ENCODE results near the gene DCAF12. TPM values are rescaled to one million over a fixed set of nuclear protein-coding genes. Genes with fewer than 3 reads are reported as not detected.
"Not testable (repeated sequence)": the region's sequence is repeated elsewhere in the genome, so short reads cannot be mapped to it uniquely, and the experiment has no call there.

The DCAF12 gene
- total RNA-seq, result 10 to 100 TPM; 16.1 to 20.2 TPM
- long read RNA-seq, transcript DCAF12-201 (9 exons, 3,667 nt), result major isoform, 22 of 24 reads
- long read RNA-seq, partial matches to known transcripts, result 1 of 24 reads
- long read RNA-seq, other reads (novel, unspliced or antisense), result 1 of 24 reads

DNA sequence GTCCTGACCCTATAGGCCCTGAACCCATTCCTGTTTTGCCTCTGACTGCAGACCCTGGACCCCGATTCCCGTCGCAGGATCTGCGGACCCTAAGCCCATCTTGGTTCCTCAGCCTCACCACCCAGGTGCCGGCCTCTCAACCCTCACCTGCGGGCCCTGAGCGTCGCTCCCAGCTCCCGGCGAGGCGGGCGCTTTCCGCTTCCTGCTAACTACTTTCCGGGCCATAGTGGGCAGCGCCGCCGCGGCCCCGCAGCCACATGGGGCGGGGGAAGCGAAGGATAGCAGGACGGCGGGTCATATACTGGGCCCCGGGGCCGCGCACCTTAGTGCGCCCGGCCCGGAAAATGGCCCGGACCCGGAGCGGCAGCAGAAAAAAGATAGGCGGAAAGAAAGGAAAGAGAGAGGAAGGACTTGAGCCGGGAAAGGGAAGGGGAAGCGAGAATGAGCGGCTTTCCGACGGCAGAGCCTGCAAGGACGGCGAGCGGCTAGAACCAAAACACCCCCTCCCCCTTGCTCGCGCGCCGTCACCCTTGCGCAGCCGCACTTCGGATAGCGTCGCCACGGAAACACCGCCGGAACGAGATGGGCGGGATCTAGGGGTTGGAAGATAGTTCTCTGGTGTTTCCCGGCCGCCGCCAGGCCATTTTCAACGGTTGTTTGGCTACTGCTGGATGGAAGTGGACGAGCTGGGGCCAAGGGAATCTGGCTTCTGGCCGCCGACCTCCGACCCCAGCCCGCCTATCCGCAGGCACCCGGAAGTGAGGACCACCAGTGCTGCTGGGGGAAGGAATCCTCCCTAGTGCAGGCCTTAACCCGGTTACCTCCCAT, at the start of gene DCAF12:
DCAF12 (minus strand) TSS at position 492 of the 828 bp plus-strand sequence; CDS start at position 225, 267 bp downstream.
- intact Hi-C loops (cut with DNase I), result loop anchor here in 1 of 2 donors (5.0 kb wide), 1 partner anchor 51 kb away; the partner anchor contains the start of gene UBAP1
- DNase-seq, result peak; percentile 93
- ATAC-seq, result peak; percentile 98 to 99

DNA sequence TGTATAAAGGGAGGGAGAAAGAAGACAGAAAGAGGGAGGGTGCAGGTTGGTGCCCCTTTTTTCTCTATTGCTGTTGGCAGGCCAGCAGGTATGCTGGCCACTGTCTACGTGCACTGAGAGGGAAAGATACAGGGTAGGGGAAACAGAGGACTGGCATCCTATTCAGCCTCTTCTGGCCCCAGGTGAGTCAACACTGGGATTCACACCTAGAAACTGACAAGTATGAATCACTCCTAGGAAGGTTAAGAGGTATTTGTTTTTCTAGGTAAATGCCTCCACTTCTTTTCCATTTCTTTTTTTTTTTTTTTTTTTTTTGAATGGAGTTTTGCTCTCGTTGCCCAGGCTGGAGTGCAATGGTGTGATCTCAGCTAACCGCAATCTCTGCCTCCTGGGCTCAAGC, 49.6 kb upstream of the DCAF12 start:
- intact Hi-C loops (cut with DNase I), result loop anchor here in 1 of 2 donors (5.0 kb wide), 1 partner anchor 49 kb away; the partner anchor contains the start of gene DCAF12
- no peak for DNase-seq
- ATAC-seq, result no peak

DNA sequence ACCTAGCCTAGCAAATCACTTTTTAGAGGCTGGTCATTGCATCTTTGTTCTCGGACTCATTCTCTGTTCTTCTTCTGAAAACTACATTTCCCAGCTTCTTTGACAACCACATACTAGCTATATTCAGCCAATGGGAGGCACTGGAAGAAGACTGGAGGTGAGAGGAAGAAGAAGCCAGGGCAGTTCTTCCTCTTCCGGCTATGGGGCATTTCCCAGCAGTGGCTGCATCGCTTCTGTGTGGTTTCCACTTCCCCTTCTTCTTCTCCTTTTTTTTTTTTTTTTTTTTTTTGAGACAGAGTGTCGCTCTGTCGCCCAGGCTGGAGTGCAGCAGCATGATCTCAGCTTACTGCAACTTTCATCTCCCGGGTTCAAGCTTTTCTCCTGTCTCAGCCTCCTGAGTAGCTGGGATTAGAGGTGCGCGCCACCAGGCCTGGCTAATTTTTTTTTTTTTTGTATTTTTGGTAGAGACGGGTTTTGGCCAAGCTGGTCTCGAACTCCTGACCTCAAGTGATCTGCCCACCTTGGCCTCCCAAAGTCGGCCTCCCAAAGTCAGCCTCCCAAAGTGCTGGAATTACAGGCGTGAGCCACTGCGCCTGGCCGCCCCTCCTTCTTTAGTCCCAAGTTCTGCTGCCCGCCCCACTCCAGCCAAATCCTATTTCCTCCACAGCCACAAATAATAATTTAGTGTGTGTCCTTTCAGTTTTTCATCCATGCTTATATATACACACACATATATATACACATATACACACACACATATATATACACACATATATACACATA, 45.4 kb upstream of the DCAF12 start:
- no peak for DNase-seq
- ATAC-seq, result peak; percentile 65 to 69
- intact Hi-C loops (cut with DNase I), result no loop called here

DNA sequence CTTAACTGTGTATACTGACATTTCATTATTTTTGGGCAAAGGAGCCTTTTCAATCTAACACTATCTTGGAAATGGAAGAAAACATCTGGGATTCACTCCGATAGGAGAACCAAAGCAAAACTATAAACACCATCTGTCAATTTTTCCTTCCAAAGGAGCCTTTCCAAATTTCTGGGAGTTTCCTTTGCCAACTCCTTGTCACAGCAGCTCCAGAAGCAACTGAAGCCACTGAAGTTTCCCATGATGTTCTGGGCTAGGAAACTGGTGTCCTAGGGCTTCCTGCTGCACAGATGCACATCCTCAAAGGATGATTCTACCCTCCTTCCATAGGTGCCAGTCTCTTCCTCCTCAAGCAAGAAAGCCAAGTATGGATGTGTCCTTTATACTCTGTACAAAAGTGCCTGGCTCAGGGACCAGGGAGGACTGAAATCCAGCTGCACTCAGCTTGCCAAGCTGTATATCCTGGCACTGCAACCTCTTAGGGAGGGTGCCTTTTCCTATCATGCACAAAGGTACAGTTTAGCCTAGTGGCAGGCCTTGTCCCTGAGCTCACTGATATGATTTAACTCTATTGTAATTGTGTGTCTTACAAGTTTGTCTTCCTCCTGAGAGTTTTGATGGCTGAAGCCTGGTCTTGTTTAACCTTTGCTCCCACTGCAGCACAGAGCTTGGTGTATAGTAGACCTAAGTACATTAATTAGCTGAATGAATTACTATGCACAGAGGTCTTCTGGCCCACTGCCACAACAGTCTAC, 43.9 kb upstream of the DCAF12 start:
- peak; percentile 77 to 81 for ATAC-seq
- no peak for DNase-seq
- intact Hi-C loops (cut with DNase I), result no loop called here

DNA sequence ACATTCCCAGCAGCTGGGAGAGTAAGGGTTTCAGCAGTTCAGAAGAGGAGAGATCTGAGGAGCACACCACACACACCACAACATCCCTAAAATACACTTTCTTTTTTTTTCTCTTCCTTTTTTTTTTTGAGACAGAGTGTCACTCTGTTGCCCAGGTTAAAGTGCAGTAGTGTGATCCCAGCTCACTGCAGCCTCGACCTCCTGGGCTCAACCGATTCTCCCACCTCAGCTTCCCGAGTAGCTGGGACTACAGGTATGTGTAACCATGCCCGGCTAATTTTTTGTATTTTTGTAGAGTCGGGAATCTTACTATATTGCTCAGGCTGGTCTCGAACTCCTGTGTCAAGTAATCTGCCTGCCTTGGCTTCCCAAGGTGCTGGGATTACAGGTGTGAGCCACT, 42.6 kb upstream of the DCAF12 start:
- no peak for ATAC-seq
- DNase-seq, result no peak
- intact Hi-C loops (cut with DNase I), result no loop called here

DNA sequence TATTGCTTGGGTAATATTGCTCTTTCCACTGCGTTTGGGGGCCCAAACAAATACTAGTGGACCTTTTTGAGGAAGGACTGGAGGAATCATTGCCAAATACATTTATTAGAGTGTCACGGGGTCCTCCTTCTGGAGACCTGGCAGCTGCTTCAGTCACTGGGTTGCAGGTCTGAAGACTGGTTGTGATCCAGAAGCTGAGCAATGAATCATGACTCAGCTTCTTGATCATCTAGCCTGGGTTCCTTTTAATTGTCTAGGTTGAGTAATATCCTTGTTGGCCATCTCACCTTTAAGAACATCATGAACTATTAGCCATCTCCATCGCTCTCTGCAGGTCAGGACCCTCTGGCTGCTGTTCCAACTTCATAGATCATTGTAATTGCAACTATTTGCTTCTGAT, 36.9 kb upstream of the DCAF12 start:
- ATAC-seq (no peak), DNase-seq (no peak)
- intact Hi-C loops (cut with DNase I), result no loop called here

DNA sequence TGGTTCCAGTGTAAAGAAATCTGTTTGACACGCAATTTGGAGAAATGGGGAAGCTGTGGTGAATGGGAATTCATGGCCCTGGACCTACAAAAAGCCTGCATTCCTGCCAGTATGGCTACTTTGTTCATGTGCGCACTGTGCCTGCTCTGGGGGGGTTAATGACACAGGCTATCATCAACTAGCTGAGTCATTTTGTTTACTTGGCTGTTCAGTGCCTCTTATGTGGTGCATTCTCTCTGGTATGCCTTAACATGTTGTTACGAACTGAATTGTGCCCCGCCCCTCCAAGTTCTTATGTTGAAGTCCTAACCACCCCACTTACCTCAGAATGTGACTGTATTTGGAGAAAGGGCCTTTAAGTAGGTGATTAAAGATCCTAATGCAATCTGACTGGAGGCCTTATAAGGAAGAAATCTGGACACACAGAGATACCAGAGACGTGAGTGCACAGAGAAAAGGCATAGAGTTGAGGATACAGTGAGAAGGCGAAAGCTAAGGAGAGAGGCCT, 31.9 kb upstream of the DCAF12 start:
- intact Hi-C loops (cut with DNase I), result no loop called here
- no peak for DNase-seq
- no peak for ATAC-seq

DNA sequence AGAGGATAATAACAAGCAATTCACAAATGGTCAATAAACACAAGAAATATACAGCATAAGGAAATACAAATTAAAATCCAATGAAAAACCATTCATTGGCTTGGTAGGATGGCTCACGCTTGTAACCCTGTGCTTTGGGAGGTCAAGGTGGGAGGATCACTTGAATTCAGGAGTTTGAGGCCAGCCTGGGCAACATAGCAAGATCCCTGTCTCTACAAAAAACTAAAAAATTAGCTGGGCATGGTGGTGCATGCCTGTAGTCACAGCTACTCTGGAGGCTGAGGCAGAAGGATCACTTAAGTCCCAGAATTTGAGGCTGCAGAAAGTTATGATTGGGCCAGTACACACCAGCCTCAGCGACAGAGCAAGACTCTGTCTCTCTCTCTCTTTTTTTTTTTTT, 31.4 kb upstream of the DCAF12 start:
- intact Hi-C loops (cut with DNase I), result no loop called here
- no peak for ATAC-seq

DNA sequence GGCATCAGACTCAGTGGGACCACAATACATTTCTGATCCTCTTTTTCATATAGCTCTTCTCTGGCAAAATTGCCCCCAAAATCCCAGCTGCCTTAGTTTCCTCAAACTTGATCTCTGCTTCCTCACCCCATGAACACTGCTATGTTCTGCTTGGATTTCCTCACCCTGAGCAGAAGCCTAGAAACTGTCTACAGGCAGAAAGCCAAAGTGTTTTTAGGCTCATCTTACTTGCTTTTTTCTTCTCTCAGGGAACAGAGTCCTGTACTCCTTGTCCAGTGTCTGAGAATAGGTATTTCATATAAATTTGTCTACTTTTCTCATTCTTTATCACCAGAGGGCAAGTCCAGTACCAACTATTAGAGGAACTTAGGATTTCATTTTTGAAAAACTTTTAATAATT, 30.8 kb upstream of the DCAF12 start:
- ATAC-seq, result no peak
- intact Hi-C loops (cut with DNase I), result no loop called here
- no peak for DNase-seq

More for the DNA sequence above, 31.4 kb upstream of the DCAF12 start:
- DNase-seq, result no peak

DNA sequence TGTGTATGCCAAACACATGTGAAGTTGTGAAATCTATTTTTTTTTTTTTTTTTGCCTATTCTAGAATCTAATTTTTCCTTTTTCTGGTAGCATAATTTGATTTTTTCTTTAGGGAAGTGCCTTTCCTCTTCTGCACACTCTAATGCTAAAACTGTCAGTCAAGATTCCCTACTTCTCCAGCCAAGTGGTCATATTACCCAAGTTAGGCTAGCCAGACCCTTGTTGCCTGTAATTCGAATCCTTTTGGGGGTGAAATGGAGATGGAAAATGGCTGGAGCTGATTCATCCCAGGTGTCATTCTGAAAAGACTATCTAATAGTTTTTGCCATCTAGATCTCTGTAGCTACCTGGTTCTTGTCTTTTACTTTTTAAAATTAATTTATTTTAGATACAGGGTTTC, 27.6 kb upstream of the DCAF12 start:
- ATAC-seq (no peak), DNase-seq (no peak)
- intact Hi-C loops (cut with DNase I), result no loop called here

DNA sequence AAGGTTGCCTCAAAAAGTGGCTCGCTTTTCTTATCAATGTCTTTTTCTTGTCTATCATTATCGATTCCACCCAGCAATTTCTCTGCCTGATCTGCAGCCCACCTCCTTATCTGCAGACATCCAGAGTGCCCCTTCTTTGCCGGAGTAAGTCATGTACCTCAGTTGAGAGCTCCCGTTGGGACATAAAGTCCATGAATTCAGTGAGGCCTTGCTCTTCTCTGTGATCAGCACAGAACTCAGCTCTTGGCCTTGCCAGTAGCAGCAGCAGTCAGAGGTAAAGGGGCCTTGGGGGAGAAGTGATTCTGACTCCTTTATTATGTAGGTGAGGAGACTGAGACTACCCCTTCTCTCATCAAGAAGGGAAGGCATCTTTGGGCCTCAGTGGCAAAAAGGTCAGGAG, 24.9 kb upstream of the DCAF12 start:
- ATAC-seq (no peak), DNase-seq (no peak)
- intact Hi-C loops (cut with DNase I), result no loop called here

DNA sequence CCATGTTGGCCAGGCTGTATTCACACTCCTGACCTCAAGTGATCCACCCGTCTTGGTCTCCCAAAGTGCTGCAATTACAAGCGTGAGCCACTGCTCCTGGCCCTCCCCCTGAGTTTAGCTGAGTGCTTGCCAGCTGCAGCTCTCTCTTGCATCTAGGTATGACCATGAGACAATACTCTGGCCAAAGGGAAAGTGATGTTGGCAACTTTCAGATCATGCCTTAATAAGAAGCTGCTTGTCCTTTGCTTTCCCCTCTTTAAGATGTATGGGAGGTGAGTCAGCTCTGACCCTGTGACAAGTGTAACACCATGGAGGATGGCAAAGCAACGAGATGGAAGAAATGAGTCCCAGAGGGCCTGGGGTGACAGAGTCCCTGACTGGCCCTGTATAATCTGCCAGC, 18.7 kb upstream of the DCAF12 start:
- ATAC-seq (peak in 1 of 2 donors; percentile 18), DNase-seq (no peak)
- intact Hi-C loops (cut with DNase I), result no loop called here

DNA sequence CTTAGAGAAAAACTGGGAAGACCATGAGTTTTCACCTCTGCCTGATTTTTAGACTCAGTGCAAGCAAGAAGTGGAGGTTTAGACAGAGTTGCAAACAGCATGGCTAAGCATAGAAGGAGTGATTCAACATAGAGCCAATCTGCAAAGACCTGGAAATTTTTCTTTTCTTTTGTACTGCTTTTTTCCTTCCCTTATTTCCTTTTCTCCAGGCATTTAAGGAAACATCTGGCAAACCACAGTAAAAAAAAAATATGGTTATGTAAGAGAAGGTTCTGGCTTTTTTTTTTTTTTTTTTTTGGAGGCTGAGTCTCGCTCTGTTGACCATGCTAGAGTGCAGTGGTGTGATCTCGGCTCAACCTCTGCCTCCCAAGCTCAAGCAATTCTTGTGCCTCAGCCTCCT, 16.6 kb upstream of the DCAF12 start:
- ATAC-seq, result peak in 1 of 2 donors; percentile 8
- no peak for DNase-seq
- intact Hi-C loops (cut with DNase I), result no loop called here

DNA sequence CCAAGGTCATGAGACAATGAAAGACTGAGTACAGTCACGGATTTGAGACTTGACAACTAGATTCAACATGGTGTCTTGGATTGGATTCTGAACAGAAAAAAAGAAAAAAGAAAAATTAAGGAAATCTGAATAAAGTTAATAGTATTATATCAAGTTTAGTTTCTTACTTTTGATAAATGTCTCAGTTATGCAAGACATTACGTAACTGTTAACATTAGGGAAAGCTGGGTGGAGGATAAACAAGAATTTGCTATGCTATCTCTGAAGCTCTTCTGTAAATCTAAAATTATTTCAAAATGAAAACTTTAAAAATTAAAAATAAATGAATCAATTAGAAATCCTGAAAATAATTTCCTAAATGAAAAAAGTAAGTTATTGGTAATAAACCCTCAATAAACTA, 14.4 kb upstream of the DCAF12 start:
- DNase-seq (no peak), ATAC-seq (peak in 1 of 2 donors; percentile 21)
- intact Hi-C loops (cut with DNase I), result no loop called here

DNA sequence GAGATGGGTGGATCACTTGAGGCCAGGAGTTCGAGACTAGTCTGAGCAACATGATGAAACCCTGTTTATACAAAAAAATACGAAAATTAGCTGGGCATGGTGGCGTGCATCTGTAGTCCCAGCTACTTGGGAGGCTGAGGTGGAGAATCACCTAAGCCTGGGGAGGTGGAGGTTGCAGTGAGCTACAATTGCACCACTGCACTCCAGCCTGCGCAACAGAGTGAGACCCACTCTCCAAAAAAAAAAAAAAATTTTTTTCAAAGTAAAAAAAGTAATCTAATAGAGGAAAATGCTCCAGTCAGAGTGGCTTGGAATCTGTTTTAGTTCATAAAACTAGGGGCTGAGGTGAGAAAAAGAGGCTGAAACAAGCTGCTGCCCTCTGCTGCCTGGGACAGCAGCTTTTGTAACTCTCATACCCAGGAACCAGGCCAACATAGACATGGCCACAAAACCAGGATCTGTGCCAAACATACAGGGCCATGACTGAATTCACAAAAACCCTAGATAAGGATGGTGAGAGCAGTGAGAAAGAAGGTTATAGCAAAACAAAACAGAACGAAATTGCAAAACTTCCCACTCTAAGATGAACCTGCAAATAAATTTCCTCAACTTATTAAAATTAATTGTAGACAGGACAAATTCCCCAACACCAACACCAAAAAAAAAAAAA, 13.1 kb upstream of the DCAF12 start:
- intact Hi-C loops (cut with DNase I), result no loop called here
- ATAC-seq (peak; percentile 96 to 97), DNase-seq (peak; percentile 70)

DNA sequence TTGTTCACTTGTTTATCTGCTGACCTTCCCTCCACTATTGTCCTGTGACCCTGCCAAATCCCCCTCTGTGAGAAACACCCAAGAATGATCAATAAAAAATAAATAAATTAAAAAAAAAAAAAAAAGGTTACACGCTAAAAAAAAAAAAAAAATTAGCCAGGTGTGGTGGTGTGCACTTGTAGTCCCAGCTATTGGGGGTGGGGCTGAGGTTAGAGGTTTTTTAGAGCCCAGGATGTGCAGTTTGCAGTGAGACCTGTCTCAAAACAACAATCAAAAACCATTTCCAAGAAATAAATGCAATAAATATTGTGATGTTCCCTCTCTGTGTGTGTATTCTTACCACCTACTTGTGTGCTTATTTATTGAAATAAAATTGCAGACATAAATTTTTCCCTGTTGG, 12.1 kb upstream of the DCAF12 start:
- ATAC-seq; intact Hi-C loops (cut with DNase I): not testable (repeated sequence)

DNA sequence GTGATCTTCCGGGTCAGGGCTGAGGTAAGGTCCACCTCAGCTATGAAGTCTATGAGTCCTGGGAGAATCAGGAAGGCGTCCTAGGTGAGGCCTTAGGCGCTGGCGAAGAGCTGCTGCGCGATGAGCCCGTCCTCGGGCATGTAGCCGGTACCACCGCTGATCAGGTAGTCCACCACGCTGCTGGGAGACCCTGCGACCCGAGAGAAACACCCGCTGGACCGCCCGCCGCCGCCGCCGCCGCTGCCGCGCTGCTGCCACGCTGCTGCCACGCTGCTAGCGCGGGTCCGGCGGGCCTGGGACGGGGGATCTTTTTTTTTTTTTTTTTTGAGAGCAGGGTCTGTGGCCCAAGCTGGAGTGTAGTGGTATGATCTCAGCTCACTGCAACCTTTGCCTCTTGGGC, 8.0 kb upstream of the DCAF12 start:
- DNase-seq, result no peak
- intact Hi-C loops (cut with DNase I), result no loop called here
- no peak for ATAC-seq

More for the DNA sequence above, 12.1 kb upstream of the DCAF12 start:
- DNase-seq, result not testable (repeated sequence)

DNA sequence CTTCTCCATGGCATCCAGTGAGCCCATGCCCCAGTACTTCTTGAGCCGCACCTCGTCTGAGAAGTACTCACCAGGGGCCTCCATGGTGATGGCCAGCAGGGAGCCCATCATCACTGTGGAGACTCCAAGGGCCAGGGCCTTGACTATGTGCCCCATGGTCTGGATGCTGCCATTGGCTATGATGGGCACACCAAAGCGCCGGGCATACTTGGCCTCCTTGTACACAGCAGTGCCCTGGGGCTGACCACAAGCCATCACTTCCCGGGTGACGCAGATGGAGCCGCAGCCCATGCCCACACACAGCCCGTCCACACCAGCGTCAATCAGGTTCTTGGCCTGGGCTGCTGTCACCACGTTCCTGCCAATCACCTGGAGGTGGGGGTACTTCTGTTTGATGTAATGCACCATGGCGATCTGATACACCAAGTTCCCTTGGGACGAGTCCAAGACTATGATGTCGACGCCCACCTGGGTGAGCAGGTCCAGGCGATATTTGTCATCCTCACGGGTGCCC, 7.0 kb upstream of the DCAF12 start:
- ATAC-seq, result no peak
- intact Hi-C loops (cut with DNase I), result no loop called here

More for the DNA sequence above, 7.0 kb upstream of the DCAF12 start:
- DNase-seq, result no peak
